Amygdala (tissue), 56 donors: Measurements from ENCODE around the gene KIAA1328.
A peak's percentile ranks its signal among the peaks of the same experiment; 100 is the strongest.

ENCODE experiments used
- DNase-seq, 56 donors: peaks; one replicate each; lab custom pipeline; 2025; lab: John Stamatoyannopoulos, UW

The KIAA1328 gene

DNA sequence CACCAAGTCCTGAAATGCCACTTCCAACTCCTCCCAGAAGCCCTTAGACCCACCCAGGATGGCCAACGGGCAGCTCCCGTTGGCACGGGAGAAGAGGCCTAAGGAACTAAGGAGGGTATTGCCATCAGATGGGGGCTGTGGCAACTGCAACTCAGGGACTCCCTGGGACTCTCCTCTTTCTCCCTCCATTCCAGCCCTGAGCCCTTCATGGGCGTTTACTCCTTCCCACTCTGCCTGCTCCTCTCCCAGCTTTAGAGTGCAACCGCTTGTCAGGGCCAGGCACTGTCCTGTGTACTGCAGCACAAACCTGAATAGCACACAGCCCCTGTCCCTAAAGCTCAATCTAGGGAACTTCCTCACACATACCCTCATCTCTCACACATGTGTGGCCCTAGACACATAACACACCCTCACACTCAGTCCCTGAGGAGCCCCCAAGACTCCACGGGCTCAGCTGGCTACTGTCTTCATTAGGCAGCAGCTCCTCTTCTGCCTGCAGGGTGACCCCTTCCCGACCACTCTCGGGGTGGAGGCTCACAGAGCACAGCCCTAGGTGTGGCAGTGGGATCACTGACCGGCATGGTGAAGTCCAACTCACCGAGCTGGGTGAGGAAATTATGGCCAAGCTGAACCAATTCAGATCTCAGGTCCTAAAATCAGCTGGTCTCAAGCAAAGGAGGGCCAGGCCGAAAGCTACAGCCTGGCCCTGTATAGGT is 420.4 kb downstream of the KIAA1328 start:
- no peak for DNase-seq

DNA sequence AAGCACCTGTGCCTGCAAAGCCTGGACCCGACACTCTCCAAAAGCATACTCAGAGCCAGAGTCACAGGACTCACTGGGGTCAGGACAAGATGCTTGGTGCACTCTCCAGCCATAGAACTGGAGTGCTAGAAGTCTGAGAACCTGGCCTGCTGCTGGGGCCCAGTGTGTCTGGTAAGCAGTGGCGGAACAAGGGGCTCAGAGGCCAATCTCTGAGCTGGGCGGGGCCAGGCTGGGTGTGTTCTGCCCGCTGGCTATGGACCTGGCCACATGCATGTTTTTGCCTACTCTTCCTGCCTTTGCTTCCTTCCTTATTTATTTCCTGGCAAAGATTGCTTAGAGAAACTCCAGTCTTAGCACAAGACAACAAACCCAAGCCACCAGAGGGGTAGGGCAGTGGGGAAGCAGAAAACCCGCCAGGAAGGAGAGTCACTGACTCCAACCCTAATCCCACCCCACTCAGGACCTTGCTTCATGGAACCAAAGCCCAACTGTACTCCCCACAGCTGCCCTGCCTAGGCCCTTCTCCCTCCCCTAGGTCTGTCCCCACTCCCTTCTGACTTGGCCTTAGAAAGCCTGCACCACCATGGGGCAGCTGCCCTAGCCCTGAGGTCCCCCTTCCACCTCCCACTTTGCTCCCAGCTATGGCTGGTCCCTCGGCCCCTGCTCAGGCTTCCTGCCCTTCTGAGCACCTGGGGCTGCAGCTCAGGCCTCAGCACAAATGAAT is 421.1 kb downstream of the KIAA1328 start:
- no peak for DNase-seq

GRCh38 chr18:37251679-37252078 is 422.8 kb downstream of the KIAA1328 start:
- peak in 8 of 56 donors; percentile 21 to 41 (median 28) for DNase-seq

DNA sequence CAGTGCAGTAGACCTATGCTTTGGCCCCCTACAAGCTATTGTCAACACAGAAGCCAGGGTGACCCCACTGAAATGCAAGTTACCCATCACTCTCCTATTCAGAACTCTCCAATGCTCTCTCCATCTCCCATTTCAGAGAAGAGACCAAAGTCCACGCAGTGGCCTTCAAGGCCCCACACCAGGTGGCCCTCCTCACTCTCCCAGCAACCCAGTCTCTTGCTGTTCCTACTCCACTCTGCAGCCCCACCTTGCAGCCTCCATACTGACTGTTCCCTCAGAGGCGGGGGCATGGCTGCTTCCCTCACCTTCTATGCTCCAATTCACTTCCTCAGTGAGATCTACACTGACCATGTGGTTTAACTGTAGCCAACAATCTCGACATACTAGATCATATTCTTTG is 423.4 kb downstream of the KIAA1328 start:
- no peak for DNase-seq

- DNase-seq = no peak
Measured at GRCh38 chr18:37252854-37253393, 424.0 kb downstream of the KIAA1328 start.

- no peak for DNase-seq
Measured at GRCh38 chr18:37253394-37254235, 424.7 kb downstream of the KIAA1328 start.

GRCh38 chr18:37254236-37254754 is 425.4 kb downstream of the KIAA1328 start:
- DNase-seq = no peak

DNA sequence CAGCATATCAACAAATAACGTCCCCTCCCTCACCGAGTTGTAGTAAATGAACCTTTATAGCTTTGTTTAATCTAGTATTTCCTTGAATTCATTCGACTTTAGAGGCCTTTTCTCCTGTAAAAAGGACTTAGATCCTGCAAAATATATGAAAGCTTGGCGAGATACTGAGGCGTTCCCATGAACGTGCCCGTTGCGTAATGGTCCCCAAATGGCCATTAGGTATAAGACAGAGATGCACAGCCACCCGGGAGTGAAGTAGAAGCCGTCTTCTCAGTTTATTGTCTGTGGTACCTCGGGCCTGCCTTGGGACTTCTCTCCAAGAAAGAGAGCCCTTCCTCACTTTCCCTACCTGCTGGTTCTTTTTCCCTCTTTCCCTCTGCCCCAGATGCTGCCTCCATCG is 426.0 kb downstream of the KIAA1328 start:
- no peak for DNase-seq

- no peak for DNase-seq
Measured at GRCh38 chr18:37258131-37258530, 429.2 kb downstream of the KIAA1328 start.

GRCh38 chr18:37258819-37259218 is 429.9 kb downstream of the KIAA1328 start:
- DNase-seq = no peak

- peak in 6 of 56 donors; percentile 18 to 44 (median 27) for DNase-seq
Measured at GRCh38 chr18:37259711-37260110, 430.8 kb downstream of the KIAA1328 start.

GRCh38 chr18:37260367-37261093 is 431.6 kb downstream of the KIAA1328 start:
- no peak for DNase-seq

DNA sequence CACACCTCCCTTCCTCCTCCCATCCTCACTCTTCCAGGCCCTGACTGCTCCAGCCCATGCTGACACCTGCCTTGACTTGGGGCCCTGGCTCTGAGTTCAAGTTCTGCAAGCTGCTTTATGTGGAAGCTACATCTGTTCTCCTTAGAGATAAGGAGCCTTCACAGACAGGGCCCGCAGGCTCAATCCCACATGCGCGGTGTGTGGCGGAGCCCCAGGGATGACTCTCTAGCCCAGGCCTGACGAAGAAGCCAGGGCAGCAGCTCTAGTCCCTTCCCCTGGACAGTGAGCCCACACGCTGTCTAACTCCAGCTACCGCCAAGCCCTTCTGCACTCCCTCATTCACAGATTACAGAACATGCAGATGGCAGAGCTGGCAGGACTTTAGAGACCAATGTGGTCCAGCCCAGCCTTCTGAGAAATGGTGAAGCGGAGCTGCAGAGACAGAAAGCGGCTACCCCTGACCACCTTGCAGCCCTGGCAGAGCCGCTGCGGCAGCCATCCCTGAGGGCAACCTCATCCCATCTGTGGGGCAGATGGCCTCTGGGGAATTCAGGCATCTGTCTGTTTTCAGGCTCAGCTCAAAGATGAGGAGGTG is 432.4 kb downstream of the KIAA1328 start:
- no peak for DNase-seq

DNA sequence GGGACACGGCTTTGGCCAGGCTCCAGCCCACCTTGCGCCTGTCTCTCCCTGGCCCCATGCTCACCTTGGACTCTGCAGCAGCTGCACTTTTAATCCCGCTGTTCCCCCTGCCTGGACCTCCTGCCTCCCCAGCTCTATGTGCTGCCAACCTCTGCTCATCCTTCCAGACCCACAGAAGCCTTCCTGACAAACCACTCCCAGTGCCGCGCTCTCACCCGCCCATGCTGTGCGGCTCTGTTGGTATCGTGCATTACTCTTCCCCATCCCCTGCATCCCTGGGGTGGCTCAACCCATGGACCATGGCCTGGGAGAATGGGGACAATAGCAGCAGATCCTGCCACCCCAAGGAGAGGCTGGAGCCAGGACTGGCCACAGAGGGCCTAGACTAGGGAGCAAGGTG is 433.1 kb downstream of the KIAA1328 start:
- no peak for DNase-seq

DNA sequence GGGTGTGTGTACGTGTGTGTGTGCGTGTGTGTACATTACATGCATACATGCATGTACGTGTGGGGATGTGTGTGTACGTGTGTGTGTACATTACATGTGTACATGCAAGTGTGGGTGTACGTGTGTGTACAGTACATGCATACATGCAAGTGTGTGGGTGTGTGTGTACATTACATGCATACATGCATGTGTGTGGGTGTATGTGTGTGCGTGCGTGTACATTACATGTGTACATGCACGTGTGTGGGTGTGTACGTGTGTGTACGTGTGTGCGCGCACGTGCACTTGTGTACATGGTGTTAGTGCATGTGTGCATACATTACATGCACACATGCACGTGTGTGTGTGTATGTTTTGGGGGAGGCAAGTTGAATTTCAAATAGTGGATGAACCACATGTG is 436.0 kb downstream of the KIAA1328 start:
- no peak for DNase-seq

- no peak for DNase-seq
Measured at GRCh38 chr18:37265382-37265781, 436.5 kb downstream of the KIAA1328 start.

GRCh38 chr18:37266290-37266689 is 437.4 kb downstream of the KIAA1328 start:
- no peak for DNase-seq

DNA sequence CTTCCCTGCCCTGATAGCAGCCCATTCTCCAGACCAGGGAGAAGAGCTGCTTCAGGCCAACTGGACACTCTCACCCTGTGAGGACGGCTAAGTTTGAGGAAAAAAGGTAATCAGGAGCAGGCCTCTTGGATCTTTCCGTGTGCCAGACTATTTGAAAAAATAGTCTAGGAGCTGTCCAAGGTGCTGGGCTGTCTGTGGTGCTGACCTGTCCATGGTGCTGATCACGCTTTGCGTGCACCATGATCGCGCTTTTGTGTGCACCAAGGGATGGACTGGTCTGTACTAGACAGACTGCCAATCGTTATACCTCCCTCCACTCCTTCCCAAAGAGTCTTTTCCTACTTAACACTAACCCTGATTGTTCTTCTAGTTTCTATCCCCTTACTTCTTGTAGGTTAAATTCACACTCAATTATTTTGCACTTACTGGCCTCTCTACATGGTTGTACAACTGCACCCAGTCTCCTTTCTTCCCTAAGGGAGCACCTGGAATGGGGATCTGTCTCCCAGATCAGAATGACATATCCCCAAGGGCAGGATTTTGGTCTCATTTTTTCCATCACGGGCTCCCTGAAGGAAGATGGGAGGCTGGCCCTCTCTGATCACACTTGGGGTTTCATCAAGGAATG is 441.2 kb downstream of the KIAA1328 start:
- peak in 10 of 56 donors; percentile 5 to 62 (median 20) for DNase-seq

GRCh38 chr18:37270666-37271052 is 441.7 kb downstream of the KIAA1328 start:
- no peak for DNase-seq
